Mucosa of gallbladder (tissue), 1 donor: ENCODE results near the gene EVI5. TPM values are rescaled to one million over a fixed set of nuclear protein-coding genes. Genes with fewer than 3 reads are reported as not detected.

ENCODE experiments used
- DNase-seq: peaks from one replicate; pipeline ENCODE4 v3.0.0-alpha.2; 2020; ENCODE audit warnings: low spot score
- total RNA-seq: library from RNA; stranded (reverse); gene quantifications from one replicate; pipeline ENCODE4 v1.2.1, GENCODE V29; 2021
- donor health status: DM: no; HTN: no; CAD: no.

EVI5 gene
- total RNA-seq, 1 donor from 2014 or later = 39.2 TPM

DNA sequence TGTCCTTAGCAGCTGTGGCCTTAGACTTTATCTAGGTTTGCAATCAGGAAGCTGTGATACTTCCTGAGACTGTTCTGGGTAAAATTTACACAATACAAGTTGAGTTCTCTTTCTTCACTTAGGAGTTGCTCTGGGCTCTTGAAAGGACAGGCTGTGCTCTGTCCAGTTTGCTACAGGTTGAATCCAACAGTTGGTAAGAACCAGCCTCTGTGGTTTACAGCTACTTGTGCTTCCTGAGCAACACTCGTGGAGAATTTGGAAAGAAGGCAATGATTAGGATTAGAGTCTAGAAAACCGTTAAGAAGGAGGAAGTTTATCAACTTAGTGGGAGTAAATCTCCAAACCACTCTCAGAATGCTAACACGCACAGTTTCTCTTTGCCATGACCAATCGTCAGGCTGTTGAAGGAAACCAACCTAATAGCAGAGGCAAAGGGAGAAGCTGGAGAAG, 325.0 kb downstream of the EVI5 start:
- no peak for DNase-seq

Other genes with a start within 250 kb of the EVI5 start
- 695 TPM for gene RPL5, start 46.9 kb upstream of the EVI5 start, total RNA-seq
- gene DIPK1A, start 176.4 kb upstream of the EVI5 start, total RNA-seq = 17.8 TPM